GM21723 (cell line): ENCODE results near the gene CELSR1.
"Not testable (repeated sequence)": the region's sequence is repeated elsewhere in the genome, so short reads cannot be mapped to it uniquely, and the experiment has no call there.

ENCODE experiments used
- ATAC-seq: cut with Tn5 transposase; IDR thresholded peaks from one replicate; pipeline ENCODE4 v1.9.1; 2021; ENCODE audit warnings: mild to moderate bottlenecking, moderate library complexity; ENCODE audit not compliant: unreplicated experiment

The CELSR1 gene

DNA sequence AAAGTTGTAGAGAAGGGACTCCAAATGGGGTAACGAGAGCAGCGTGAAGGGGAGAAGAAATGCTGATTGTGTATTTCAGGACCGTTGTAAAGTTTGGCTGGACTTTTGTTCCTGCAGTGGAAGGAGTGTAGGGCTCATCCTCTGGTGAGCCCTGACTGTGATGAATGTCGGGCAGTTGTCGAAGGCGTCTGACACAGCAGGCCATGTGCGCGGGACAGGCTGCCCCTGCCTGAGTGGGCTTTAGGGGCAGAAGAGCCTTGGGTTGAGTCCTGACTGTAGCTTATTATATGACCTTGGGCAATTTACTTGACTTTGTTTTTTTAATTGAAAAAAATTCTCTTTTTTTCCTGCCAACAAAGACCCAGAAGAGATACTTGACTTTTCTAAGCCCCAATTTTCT, 198.8 kb downstream of the CELSR1 start:
- no peak for ATAC-seq

DNA sequence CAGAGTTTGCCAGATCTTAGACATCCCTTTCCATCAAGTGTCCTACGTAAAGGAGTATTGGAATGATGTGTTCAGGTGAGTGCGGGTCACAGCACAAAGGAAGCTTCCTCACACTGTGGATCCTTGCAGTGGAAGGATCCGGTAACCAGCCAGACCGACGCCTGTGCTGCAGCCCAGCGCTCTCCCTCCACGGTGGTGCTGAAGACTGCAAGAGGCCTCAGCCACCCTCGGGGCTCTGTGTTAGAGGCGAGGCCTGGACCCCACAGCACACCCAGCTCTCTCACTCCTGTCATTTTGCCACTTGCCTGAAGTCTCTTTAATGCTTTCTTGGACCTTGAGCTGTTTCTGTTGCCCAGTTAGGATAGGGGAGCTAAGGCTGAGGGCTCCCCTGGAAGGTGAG, 199.6 kb downstream of the CELSR1 start:
- ATAC-seq: no peak

DNA sequence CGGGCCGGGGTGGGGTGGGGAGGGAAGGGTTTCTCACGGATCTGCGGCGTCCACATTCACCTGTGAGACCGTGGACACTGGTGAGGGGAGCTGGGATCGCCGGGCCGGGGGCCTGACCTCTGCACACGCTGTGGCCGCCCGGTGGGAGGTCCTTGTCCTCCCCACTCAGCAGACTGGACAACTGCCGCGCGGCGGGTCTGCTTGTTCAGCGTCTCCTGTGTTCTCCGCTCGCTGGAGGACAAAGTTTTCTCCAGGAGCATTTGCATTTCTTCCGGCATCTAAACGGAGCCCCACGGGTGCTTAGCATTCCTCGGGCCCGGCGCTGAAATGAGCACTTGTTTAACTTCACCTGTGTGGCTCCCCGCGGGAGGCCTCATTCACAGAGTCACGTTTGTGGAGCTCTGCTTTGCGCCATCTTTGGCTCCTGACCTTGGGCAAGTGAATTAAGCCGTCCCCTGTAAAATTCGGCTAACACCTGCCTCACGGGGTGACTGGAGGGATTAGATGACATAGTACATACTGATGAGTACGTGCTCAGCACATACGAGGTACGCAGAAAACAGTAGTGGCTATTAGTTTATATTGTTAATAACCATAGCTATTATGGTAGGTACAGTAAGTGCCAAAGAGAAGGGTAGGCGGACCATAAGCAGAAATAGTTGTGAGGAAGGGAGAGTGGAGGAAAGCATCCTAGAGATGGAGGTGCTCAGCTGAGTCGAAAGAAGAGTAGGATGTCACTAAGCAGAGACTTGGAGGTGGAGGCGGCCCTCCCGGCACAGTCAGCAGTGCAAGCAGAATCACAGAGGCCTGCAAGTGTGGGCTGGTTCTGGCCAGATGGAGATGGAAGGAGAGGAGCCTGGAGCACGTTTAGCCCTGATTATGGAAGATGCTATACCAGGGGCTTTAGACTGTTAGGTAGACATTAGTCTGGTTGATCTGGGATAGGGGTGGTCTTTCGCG, 201.0 kb downstream of the CELSR1 start:
- ATAC-seq: no peak

- ATAC-seq: peak; percentile 83
Observed at GRCh38 chr22:46335201-46336118, 202.0 kb downstream of the CELSR1 start, which contains the start of gene TRMU. Gene TRMU, plus strand, starts transcription at chr22:46335714. Its CDS starts 51 bp downstream, at chr22:46335765.

- ATAC-seq: no peak
Observed at GRCh38 chr22:46331496-46331895, 205.9 kb downstream of the CELSR1 start.

- no peak for ATAC-seq
Observed at GRCh38 chr22:46330426-46330825, 207.0 kb downstream of the CELSR1 start.

DNA sequence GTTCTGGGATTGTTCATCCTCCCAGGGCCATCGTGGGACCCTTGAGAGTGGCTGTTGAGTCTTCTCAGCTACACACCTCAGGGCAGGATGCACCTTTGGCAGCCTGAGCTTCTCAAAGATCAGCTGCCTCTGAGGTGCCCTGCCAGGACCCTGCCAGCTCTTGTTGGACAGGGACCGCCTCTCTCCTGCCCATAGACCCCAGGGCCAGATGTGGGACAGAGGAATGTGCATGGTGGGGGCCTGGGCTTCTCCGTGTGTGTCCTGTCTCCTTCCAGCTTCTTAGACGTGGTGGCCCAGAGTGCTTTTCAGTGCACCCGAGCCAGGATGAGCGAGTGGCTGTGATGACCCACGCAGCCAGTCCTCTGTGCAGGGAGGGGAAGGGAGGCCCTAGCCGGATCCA, 207.8 kb downstream of the CELSR1 start:
- ATAC-seq: no peak

- ATAC-seq: no peak
Observed at GRCh38 chr22:46328797-46329196, 208.6 kb downstream of the CELSR1 start.

DNA sequence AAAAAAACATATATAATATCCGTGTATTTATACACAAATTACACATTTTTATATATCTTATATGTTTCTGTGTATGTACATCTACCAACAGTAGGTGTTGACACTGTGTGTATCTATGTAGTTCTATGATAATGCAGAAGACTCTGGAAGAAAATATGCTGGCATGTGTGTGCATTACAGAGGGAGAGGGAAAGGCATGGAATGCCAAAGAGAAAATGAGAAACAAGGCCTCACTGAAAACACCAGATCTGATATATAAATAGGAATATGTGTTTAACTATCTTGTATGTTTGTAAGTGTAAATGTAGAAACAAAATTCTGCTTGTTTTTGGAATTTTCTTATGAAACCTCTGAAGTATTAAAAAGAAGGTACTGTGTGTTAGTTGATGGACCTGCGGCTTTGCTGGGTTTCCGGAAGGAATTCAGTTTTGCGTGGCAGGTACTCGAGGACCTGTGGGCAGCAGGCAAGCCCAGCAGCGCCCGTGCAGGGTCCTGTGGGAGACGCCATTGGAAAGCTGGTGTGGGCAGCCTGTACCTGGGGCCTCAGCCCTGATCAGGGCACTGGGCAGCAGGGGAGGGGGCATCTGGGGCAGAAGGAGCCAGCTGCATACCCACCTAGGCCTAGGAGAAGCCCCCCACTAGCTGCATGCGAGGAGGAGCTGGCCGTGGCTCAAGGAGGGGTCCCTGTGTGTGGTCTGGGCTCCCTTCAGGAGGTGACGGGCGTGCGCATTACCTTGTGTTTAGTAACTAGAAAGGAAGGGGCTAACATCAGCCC, 209.5 kb downstream of the CELSR1 start:
- ATAC-seq: no peak

- ATAC-seq: no peak
Observed at GRCh38 chr22:46326066-46326680, 211.2 kb downstream of the CELSR1 start.

DNA sequence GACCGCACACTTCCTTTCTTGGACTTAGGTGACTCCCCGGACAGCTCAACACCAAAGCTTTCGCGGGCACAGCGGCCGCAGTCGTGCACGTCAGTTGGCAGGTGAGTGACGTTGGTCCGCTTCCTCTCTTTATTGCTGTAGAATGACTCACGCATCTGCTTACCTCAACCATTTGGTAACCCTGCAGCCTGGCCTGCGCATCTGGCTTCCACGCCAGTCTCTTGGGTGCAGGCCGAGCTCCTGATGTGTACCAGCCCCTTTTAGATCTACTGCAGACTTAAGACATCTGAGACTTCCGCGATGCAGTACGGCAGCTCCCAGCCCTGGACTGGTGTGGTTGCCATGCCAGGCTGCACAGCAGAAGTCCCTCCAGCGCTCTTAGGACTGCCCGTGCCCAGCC, 214.3 kb downstream of the CELSR1 start:
- ATAC-seq: no peak

GRCh38 chr22:46322711-46323110, 214.7 kb downstream of the CELSR1 start:
- ATAC-seq: no peak

GRCh38 chr22:46320716-46321386, 216.6 kb downstream of the CELSR1 start:
- no peak for ATAC-seq

DNA sequence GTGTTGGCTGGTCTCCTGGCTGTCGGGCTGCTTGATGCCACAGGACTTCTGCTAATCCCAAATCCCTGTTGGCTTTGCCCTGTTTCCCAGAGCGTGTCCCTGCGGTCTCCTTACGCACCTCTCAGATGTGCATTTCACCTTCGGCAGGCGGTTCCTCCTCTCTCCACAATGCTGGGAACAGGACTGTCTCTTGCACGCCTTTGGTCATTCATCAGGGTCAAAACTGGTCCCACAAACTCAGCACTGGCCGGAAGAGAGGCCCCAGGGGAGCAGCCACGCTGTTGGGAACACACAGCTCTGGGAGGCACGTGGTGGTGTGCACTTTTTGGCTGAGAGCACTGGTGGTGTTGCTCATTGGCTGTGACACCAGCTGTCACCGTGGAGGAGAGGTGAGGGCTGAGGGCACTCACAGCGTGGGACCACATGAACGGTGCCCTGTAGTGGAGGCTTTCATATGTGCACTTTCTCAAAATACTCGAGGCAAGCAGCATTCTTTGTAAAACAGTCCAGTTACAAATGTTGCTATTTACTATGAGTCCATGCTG, 217.2 kb downstream of the CELSR1 start:
- no peak for ATAC-seq

DNA sequence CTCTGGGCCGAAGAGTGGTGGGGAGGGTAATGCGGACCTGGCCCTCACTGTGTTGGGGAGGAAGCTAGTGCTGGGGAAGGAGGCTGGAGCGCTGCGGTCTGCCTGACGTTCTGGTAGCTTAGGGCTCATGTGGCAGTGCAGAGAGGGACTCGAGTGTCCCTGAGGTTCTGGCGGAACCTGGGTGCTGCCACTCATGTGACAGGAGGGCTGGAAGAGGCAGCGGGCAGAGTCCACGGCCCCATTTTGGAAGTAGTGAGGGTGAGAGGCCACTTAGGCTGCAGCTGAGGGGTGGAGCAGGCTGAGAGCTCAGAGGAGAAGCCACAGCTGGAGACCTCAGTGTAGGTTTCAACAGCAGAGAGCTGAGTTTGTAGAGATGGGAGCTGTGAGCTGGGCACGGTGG, 218.1 kb downstream of the CELSR1 start:
- ATAC-seq: no peak

GRCh38 chr22:46318576-46318975, 218.8 kb downstream of the CELSR1 start:
- ATAC-seq: no peak

DNA sequence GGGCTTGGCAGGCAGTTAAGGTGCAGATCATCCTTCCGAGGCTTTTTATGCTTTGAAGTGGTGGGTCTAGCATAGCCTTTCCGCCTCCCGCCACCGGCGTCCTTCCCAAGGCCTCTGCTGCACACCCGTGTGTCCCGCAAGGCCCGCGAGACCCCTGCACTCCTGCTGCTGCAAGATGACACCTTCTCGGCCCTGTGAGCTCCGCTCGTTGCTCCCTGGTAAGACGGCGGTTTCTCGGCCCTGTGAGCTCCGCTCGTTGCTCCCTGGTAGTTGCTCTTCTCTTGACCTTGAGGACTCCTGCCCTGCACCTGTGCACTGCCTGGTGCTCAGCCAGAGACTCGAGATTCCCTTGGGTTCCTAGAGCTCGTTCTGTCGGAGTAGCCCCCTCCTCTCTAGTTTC, 219.8 kb downstream of the CELSR1 start:
- no peak for ATAC-seq

- no peak for ATAC-seq
Observed at GRCh38 chr22:46315976-46316375, 221.4 kb downstream of the CELSR1 start.

DNA sequence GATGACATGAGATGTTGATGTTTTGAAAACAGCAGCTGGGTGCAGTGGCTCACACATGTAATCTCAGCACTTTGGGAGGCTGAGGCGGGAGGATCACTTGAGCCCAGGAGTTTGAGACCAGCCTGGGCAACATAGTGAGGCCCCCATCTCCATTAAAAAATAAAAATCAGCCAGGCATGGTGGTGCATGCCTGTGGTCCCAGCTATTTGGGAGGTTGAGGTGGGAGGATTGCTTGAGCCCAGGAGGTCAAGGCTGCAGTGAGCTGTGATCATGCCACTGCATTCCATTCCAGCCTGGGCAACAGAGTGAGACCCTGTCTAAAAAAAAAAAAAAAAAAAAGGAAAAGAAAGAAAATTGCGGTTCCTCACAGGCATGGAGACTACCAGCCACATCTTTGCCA, 224.6 kb downstream of the CELSR1 start:
- ATAC-seq: not testable (repeated sequence)
